Neural progenitor cell (in vitro differentiated cells): ENCODE measurements around the gene GTF3C4.

Experiments
- CTCF ChIP-seq: fragments of 200-600 bp; sonication (generic); IDR thresholded peaks from 2 replicates; pipeline ENCODE4 v1.5.1; 2017; ENCODE audit warnings: antibody characterized with exemption, mild to moderate bottlenecking
- EZH2 ChIP-seq: fragments of 200-600 bp; sonication (generic); IDR thresholded peaks from 2 replicates; pipeline ENCODE4 v1.6.1; 2017; ENCODE audit warnings: antibody characterized with exemption, mild to moderate bottlenecking, moderate library complexity
- EZH2phosphoT487 ChIP-seq: fragments of 200-600 bp; sonication (generic); IDR thresholded peaks from 2 replicates; pipeline ENCODE4 v1.6.1; 2017; ENCODE audit warnings: antibody characterized with exemption

GRCh38 chr9:132627594-132627993 is 42.7 kb upstream of the GTF3C4 start:
- no peak for TF ChIP-seq EZH2
- TF ChIP-seq CTCF, result no peak
- no peak for TF ChIP-seq EZH2phosphoT487
